Measurements from ENCODE around the gene SMIM38.

The SMIM38 gene
- total RNA-seq, result 0 to 2.9 (median 0.46) reads per million in 4 experiments

DNA sequence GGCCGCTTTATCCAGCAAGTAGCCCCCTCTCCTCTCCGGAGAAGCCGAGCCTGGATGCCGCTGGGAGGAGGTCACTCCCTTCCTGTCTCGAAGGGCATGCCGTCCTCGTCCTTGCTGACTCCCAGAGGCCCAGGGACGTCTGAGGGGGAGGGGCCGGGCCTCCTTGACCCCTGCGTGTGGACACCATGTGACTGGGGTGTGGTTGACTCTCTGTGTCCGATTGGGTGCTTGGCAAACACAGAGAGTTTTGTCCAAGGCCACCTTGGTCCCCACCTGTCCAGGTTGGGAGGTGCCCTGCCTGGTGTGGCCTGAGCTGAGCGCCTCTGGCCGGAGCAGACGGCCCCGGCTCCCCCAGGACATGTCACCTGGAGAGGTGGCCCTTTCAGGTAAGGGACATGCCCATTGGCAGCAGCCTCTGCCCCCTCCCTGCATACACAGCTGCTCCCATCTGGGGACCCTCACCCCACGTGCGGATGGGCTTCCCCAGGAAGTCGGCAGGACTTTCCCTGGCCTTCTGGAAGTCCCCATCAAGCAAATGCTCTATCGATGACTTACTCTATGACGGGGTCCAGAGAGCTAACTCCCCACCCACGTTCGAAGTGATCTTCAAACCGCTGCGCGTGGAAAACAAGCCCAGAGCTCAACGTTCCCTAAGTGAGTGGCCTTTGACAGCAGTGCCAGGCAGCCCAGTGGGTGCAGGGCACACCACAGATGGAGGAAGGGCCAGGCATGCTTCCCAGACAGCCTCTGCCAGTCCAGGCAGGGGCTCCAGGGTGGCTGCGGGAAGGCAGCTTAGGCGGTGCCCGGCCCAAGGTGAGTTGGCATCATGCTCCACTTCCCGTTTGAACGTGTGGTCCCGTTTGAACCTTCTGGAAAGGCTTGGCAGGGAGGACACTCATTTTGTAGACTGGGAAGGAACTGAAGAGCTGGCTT lies at the start of gene SMIM38:
Gene SMIM38 (plus strand): TSS at position 634 of the 933 bp plus-strand sequence. CDS start 1,912 bp downstream, outside the sequence.
- DNase-seq, result no peak

GRCh38 chr11:69106031-69106811 lies 49.5 kb upstream of the SMIM38 start:
- no peak for DNase-seq

GRCh38 chr11:69107413-69107812 lies 48.3 kb upstream of the SMIM38 start:
- DNase-seq, result no peak

GRCh38 chr11:69108030-69108429 lies 47.7 kb upstream of the SMIM38 start:
- DNase-seq, result no peak

- DNase-seq, result no peak
Measured at GRCh38 chr11:69108559-69108958, 47.2 kb upstream of the SMIM38 start.

- no peak for DNase-seq
Measured at GRCh38 chr11:69109101-69109500, 46.6 kb upstream of the SMIM38 start.

DNA sequence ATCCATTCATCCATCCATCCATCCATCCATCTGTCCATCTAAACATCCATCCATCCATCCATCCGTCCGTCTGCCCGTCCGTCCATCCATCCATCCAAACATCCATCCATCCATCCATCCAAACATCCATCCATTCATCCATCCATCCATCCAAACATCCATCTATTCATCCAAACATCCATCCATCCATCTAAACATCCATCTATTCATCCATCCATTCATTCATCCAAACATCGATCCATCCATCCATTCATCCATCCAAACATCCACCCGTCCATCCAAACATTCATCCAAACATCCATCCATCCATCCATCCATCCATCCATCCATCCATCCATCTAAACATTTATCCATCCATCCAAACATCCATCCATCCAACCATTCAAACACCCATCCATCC lies 45.3 kb upstream of the SMIM38 start:
- no peak for DNase-seq

DNA sequence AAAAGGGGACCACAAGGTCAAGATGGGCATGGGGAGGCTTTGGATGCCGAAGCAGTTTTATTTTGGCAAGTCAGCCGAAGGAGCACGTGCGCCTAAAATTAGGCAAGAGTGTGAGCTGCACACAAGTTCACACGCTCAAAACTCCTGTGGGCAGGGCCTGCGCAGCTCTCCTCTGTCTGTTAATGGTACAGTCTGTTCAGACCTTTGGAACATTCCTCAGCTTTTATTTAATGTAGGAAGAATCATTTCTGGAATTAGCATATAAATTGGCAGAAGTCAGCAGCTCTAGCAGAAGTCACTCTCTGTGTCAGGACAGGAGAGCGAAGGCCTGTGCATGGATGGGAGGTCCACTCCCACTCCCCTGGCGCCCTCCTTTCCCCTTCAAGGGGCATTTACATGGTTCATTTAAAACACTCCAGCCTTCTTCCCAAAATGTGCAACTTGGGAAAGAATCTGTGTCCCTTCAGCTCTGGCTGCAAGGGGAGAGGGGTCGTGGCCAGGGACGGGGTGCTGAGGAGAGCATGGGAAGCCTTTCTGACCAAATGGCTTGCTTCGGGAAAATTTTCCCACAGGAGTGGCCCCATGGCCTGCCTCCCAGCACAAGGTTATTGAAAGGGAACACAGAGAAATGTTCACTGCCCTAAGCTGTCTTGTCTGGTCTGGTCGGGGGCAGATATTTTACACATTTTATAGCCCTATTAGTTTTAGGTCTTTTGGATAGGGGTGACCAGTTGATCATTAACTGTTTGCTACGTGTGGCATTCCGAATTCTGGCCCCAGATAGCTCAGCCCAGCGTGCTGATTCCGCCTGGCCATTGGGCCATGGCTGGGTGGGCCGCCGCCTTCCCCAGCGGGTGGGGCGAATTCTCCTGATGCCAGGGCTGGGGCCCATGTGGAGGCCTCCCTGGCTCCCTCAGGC lies 43.9 kb upstream of the SMIM38 start:
- DNase-seq, result no peak

DNA sequence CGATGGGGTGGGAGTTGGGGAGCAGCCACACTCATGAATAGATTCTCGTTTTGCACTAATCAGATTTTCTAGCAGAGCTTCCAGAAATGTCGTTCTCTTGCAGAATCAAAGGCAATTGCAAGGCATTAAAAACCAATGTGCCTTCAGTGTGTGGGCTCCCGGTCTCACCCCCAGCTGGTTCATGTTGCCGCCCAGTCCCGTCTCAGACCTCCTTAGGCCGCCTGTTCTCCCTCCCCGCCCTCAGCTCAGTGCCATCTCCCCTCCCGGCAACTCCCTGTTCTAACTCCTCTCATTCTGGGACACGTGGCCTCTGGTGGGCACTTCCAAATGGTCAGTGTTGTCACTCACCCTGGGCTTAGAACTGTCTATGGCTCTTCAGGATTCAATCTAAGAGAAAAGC lies 42.5 kb upstream of the SMIM38 start:
- DNase-seq, result no peak

DNA sequence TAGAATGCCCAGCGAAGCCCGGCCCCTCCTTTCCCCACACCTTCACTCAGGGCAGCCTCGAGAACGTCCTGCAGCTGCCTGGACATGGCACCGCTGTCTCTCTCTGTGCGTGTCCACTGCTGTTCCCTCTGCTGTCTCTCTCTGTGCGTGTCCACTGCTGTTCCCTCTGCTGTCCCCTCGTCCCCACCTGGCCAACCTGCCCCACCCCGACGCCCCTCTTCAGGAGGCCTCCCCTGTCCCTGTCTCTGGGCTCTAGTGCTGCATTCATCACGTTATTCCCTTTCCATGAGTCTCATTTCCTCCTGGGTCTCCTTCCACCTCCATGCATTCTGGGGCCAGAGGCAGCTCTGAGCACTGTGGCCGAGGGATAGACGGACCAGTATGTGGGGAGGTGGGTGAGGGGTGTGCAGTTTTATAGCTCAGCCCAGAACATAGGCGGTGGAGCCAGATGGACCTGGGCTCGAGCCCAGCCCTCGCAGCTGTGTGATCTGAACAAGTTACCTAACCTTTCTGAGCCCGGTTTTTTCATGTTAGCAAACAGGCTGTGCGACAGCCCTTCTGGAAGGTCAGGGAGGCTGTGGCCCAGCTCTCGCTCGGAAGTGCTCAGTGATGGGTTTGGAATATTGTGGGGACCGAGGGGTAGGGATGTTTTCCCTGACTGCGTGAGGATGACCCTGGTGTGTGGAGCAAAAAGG lies 41.9 kb upstream of the SMIM38 start:
- no peak for DNase-seq

DNA sequence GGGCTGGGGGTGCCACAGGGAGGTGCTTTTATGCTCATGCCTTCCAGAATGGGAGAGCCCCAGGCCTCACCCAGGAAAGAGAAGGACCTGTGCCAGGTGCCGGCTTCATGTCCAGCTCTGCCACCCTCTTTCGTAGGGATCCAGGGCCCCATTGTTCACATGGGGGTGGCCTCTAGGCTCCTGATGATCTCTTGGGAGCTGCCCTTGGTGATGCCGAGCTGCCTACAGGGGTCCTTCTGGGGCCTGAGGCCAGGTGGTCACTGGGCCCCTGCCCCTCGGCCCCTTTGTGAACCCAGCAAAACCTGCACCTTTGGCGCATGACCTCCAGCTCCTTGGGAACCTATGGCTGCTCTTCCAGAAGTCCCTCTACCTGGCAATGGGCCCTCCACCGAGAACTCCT lies 41.4 kb upstream of the SMIM38 start:
- DNase-seq, result no peak

- DNase-seq, result no peak
Measured at GRCh38 chr11:69114811-69115523, 40.8 kb upstream of the SMIM38 start.

DNA sequence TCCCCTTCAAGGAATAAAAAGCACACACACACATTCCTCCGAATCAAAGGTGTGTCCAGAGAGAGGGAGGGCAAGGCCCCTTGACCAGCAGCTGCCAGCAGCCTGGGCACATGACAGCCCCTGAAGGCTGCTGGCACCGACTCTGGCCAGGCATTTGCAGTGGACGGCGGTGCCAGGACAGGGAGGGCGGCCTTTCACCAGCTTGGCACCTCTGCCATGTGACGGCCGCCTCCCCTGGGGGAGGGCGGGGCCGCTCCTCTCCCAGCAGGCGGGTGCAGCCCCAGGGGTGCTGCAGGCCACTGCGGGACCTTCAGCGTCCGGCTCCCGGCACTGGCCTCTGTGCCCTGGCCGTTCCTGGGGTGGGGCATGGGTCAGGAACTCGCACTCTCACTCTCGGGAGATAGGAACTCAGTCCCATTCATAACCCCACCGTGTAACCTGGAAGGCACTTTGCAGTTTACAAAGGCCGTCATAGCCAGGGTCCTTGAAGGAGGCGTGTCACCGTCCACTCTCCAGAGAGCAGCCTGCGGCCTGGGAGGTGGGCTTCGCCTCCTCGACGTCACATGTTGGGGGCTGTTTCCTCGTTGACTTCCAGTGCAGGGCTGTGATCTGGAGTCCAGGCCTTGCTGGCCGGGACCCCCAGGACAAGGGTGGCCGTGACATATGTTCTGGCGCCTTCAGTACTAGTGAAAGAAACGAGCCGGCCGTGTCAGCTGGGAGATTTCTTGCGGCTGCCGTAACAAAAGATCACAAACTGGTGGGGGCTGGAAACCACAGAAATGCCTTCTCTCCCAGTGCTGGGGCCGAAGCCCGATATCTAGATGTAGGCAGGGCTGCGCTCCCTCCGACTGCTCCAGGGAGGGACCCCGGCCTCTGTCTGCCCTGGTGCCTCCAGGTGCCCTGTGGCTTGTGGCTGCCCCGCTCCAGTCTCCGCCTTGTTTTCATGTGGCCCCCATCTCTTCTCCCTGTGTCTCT lies 39.9 kb upstream of the SMIM38 start:
- DNase-seq, result no peak

GRCh38 chr11:69116671-69117070 lies 39.1 kb upstream of the SMIM38 start:
- no peak for DNase-seq

GRCh38 chr11:69119190-69119589 lies 36.5 kb upstream of the SMIM38 start:
- no peak for DNase-seq

DNA sequence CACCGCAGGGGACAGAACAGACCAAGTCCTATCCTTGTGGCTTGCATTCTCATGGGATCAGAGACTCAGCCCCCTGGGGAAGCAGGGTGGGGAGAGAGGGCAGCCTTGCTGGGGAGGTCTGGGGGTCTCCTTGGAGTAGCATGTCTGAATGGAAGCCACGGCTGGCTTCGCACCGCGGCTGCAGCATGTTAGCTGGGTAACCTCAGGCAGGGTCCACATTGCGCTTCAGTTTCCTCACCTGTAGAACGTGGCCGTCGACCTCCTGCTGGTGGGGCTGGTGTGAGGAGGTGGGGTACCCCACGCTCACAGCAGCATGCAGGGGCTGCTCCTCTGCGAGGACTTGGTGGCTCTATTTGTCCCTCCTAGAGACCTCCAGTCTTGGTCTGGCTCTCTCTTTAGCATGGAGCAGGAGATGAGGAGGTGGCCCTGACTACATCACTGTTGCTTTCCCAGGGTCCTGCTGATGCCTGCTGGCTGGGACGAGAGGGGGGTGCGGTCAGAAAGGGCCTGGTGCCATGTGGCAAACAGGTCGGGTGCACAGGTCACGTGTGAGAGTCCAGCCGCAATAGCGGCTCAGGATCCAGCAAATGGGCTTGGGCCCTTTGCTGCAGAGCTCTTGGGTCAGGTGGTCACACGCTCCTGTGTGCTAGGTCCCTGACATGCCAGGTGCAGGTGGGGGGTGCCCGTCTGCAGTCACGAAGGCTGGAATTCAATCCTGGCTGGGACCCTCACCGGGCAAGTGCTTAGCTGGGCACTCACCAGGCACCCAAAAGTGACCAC lies 35.4 kb upstream of the SMIM38 start:
- no peak for DNase-seq

GRCh38 chr11:69121021-69121420 lies 34.7 kb upstream of the SMIM38 start:
- DNase-seq, result no peak

DNA sequence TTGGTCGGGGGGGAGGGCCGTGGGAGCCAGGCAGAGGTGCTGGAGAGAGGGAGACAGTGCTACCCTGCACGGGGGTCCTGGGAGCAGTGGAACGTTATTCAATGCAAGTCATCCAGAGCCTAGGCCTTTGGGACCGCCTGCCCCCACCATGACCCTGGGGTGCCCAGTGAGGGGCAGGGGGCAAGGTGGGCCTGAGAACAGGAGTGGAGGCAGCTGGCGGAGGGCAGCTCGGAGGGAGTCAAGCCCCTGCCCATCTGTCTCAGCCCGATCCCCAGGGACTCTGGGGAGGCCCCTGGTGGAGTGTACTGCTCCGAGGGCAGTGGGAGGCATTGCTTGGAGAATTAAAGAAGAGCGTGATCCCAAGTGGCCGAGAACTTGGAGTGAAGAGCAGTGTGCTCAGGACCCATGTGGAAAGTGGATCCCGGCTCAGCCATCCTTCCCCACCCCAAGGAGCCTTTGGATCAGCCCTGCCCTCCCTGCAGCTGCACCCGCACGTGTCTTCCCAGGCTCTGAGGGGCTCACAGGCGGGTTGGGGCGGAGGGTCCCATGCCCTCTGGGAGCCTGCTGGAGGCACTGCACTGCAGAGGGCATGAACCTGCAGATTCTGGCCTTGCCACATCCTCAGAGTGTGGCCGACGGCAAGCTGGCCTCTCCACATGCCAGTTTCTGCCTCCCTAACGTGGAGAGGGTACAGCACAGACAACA lies 34.0 kb upstream of the SMIM38 start:
- no peak for DNase-seq

DNA sequence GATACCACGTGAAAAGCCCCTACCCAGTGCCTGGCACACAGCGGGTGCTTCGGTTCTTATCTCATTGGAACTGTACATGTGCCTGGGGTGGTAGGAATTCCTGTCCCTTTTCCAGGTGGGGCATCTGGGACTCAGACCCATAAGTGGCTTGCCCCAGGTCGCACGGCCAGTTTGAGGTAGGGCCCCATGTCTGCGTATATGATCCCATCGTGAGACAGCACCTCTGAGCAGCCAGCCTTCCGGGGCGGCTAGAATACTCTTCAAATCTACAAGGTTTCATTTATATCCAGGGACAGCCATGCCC lies 33.5 kb upstream of the SMIM38 start:
- DNase-seq, result no peak

All from effector CD8-positive, alpha-beta T cell (primary cell).